IMR-90 (cell line): ENCODE data around the gene ASS1.

ENCODE experiments used
- BHLHE40 ChIP-seq: fragments of 150-350 bp; IDR thresholded peaks from 2 replicates; pipeline ENCODE4 v1.6.1; 2016; ENCODE audit warnings: mild to moderate bottlenecking, low read depth, low read length
- CEBPB ChIP-seq: IDR thresholded peaks from 2 replicates; pipeline ENCODE4 v1.6.1; 2012; ENCODE audit warnings: low read depth, low read length, improper control_type of control experiment
- CTCF ChIP-seq: conservative IDR thresholded peaks from 2 replicates; pipeline ENCODE4 v1.5.1; 2012; ENCODE audit warnings: mild to moderate bottlenecking, low read depth, low read length, improper control_type of control experiment
- FOS ChIP-seq: fragments of 150-350 bp; IDR thresholded peaks from 2 replicates; pipeline ENCODE4 v1.6.1; 2016; ENCODE audit warnings: low read depth, low read length
- MAFK ChIP-seq: IDR thresholded peaks from 2 replicates; pipeline ENCODE4 v1.6.1; 2012; ENCODE audit warnings: low read depth, low read length, improper control_type of control experiment
- MAZ ChIP-seq: IDR thresholded peaks from 2 replicates; pipeline ENCODE4 v1.6.1; 2012; ENCODE audit warnings: low read depth, mild to moderate bottlenecking, low read length, improper control_type of control experiment, moderate library complexity, borderline replicate concordance
- POLR2A ChIP-seq: IDR thresholded peaks from 2 replicates; pipeline ENCODE4 v1.6.1; 2012; ENCODE audit warnings: mild to moderate bottlenecking, low read depth, low read length
- RAD21 ChIP-seq: IDR thresholded peaks from 2 replicates; pipeline ENCODE4 v1.6.1; 2012; ENCODE audit warnings: low read length, improper control_type of control experiment
- RCOR1 ChIP-seq: IDR thresholded peaks from 2 replicates; pipeline ENCODE4 v1.6.1; 2012; ENCODE audit warnings: mild to moderate bottlenecking, low read length, improper control_type of control experiment; ENCODE audit not compliant: insufficient replicate concordance
- RFX5 ChIP-seq: IDR thresholded peaks from 2 replicates; pipeline ENCODE4 v1.8.0; 2012; ENCODE audit warnings: low read depth, mild to moderate bottlenecking, low read length, moderate library complexity

GRCh38 chr9:130493476-130493875 is 48.7 kb downstream of the ASS1 start:
- no peak for TF ChIP-seq CTCF
- no peak for TF ChIP-seq RFX5
- no peak for TF ChIP-seq POLR2A
- TF ChIP-seq CEBPB: no peak
- TF ChIP-seq MAZ: no peak
- TF ChIP-seq RCOR1: no peak
- TF ChIP-seq RAD21: no peak
- TF ChIP-seq MAFK: no peak
- no peak for TF ChIP-seq FOS
- TF ChIP-seq BHLHE40: no peak
